HG02571 (cell line): ENCODE data around the gene DYNC1H1.
A peak's percentile ranks its signal among the peaks of the same experiment; 100 is the strongest.

Experiments
- ATAC-seq: cut with Tn5 transposase; IDR thresholded peaks from one replicate; pipeline ENCODE4 v1.9.1; 2021; ENCODE audit warnings: mild to moderate bottlenecking, moderate library complexity; ENCODE audit not compliant: unreplicated experiment

DYNC1H1 gene

DNA sequence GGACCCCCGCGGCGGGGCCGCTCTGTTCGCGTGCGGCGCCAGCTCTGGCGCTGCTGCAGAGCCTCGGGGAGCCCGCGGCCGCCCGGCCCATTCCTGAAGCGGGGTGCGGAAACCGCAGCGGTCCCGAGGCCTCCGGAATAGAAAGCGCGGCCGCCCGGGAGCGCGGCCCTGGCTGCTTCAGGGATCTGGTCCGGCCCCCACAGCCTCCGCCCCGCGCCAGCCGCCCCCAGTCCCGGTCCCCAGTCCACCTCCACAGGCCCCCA is 122.3 kb downstream of the DYNC1H1 start:
- ATAC-seq = no peak

DNA sequence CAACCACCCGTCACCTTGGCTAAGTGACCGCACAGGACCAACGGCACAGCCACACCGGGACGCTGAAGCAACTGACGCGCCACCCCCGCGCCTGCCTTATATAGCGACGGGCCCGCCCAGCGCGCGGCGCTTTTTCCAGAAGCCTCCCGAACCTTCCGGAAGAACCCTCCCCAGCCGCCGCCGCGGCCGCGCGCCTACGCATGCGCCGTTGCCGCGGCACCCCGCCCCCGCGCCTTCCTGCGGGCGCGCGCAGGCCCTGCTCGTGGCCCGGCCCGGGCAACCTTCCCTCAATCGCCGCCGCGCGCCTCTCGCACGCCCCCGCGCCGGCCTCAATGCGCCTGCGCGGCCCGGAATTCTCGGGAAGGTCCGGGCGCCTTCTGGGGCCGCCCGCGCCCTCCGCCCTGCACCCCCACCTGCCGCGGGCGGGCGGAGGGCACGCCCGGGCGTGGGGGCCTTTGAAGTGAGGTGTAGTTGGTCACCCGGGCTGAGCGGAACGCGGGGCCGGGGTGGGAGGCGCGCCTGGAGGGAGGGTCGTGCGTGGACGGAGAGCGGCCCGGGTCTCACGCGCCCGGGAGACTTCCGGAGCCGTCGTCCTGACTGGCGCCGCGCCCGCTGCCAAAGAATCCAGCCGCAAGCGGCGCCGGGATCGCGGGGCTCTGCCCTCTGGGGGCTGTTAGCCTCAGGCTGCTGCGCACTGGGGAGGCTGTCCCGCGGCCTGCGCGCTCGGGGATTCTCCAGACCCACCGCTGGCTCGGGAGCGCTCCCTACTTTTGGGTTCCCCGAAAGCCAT is 122.8 kb downstream of the DYNC1H1 start, which contains the start of gene HSP90AA1:
Gene HSP90AA1, minus strand, starts transcription at position 73 of the 790 bp plus-strand sequence. CDS start 666 bp downstream, outside the sequence.
- peak; percentile 77 for ATAC-seq

DNA sequence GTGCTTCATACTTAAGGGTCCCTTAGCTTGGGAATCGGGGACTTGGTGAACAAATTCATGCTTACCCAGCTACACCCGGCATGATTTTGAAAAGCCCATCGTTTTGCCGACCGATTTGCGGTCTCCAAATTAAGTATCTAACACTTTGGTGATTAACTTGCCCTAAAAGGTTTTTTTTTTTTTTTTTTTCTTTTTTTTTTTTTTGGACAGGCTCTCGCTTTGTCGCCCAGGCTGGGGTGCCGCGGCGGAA is 123.3 kb downstream of the DYNC1H1 start:
- no peak for ATAC-seq

DNA sequence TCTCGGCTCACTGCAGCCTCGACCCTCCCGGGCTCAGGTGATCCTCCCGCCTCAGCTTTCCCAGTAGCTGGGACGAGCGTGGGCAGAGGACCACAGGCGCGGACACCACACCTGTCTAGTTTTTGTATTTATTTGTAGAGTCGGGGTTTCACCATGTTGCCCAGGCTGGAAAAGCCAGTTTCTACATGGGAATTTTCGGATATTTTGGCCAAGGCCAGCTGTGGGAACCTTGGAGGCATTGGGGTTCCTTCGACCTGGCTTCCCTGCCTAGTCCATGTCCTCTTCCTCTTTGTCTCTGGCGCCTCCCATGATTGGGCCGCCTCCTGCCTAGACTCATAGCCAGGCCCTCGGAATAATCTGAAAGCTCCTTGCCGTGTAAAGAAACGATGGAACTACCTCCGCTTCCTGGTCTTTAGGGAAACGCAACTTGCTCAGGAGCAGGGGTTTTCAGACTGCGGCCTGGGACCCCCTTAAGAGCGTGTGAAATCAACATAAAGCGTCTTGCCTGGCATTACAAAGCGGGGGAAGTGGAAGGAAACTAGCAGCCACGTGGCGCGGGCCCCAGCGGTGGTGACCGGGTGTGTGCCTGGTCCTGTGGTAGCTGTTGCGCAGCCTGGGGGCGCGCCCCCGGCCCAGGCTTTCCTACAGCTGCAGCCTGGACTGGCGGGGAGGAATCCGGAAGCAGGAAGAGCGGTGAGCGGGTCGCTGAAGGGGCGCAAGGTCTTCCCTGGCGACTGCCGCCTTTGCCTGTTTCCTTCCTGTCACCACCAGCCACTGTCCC is 123.8 kb downstream of the DYNC1H1 start:
- ATAC-seq = no peak

DNA sequence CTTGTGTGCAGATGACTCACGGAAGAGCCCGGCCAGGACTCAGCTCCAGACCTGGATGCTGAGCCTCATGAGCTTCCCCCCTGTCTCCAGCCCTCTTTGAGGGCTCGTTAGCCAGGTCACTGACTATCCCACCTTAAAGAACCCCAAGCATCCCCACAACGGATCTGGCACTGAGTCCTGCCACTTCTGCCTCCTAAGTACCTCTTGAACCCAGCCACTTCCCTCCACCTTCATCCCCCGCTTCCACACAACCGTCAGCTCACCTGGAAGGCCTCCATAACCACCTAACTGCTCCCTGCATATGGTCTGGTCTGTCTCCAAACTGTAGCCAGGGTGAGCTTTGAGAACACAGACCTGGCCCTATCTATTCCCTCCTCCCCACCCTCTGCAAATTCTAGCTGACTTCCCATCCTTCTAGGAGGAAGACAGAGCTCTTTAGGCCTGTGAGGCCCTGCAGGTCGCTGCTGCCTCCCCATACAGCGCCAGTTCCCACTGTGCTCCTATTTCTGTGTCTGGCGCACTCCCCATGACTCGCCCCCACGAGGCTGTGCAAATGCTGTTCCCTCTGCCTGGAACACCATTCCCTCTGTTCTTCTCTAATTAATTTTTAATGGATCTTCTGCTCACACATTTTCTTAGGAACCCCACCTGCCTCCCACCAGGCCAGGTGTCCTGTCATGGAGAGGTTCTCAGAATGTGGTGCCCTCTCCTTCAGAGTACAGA is 125.4 kb downstream of the DYNC1H1 start:
- ATAC-seq = no peak

DNA sequence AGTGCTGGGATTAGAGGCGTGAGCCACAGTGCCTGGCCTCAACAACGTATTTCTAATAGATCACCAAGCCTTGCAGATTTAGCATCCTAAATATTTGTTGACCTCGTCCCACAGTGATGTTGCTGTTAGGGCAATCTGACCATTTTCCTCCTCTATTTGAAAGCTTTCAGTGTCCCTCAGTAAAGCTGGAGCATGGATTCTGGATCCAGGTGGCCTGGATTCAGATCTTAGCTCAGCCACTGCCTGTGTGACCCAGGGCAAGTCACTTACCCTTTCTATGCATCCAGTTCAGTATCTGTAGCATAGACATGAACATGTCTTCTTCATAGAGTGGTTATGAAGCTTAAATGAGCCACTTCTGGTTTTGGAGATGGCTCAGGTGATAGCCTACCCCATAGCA is 126.3 kb downstream of the DYNC1H1 start:
- ATAC-seq = no peak

DNA sequence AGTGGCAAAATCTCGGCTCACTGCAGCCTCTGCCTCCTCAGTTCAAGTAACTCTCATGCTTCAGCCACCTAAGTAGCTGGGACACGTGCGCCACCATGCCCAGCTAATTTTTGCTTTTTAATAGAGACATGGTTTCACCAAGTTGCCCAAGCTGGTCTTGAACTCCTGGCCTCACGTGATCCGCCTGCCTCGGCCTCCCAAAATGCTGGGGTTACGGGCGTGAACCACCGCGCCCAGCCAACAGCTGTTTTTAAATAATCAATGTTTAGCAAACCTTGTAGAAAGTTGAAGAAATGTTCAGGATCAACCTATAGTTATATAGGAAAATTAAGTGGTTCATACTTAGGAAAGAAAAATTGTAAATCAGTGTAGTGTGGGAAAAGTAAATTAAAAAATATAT is 128.4 kb downstream of the DYNC1H1 start:
- no peak for ATAC-seq

DNA sequence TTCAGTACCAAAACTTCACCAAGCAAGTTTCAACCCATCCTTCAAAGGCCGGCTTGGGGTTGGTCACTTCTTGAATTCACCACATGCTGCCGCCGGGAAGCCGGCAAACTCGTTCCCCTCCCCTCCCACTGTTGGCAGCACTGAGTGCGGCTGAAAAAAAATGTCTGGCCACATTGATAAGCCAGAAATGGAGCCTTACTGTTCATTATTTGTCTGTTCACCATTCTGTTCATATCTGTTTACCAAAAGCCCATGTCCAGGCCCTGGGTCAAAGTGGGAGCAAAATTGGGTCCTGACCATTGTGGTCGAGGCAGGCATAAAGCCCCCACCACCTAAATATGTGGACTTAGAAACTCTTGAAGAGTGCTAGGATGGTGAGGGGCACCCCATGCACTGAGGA is 129.7 kb downstream of the DYNC1H1 start:
- ATAC-seq = no peak

DNA sequence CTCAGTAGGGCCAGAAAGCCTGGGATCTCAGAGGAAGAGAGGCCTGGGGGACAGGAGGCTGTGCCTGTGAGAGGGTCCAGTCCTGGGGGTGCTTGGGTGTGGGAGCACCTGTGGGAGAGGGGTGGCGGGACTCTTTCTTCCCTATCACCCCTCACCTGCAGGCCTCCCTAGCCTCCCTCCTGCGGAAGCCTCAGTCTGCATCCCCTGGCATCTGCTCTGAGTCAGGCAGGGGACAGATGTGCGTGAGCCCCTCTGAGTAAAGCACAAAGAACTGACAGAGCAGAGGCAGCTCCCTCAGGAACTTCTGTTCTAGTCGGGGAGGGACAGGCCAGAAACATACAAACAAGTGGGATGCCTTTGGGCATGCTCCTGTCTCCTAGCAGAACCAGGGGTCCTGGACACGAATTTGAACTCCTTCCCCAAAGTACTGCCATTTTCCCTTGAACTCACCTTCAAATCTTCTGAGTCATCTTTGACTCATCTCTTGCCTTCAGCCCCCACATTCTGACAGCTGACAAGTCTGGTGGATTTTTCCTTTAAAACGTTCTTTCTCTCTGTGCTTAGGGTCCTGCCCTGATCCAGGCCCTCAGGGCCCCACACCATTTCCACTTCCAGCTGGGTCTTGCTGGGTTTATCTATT is 131.0 kb downstream of the DYNC1H1 start:
- no peak for ATAC-seq

DNA sequence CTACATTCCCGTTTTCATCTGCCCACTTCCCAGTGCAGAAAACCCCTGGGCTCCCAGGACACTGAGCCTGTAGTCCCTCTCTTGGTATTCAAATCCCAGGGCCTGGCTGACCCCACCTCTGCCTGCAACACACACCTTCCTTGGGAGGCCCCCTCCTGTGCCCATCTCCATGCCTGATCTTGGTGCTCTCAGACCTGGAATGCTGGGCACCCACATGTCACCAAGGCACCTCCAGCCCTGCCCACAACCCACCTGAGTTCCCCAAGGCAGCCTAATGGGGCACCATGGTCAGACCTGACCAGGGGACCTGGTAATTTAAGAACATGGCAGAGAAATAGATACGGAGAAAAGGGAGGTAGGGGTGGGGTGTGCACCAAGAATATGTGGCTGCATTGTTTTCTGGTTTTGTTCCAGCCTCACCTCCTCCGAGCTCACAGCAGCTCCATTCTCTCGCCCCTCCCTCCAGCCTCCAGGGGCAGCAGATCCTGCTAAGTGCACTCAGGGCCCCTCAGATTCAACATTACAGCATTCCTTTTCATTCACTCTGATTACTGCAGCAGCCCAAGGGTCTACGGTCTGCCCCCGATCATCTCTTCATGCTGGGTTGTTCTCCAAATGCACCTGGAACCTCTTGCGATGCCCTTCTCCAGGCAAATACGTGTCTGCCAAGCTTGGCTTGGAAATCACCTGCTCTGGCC is 131.6 kb downstream of the DYNC1H1 start:
- ATAC-seq = no peak

DNA sequence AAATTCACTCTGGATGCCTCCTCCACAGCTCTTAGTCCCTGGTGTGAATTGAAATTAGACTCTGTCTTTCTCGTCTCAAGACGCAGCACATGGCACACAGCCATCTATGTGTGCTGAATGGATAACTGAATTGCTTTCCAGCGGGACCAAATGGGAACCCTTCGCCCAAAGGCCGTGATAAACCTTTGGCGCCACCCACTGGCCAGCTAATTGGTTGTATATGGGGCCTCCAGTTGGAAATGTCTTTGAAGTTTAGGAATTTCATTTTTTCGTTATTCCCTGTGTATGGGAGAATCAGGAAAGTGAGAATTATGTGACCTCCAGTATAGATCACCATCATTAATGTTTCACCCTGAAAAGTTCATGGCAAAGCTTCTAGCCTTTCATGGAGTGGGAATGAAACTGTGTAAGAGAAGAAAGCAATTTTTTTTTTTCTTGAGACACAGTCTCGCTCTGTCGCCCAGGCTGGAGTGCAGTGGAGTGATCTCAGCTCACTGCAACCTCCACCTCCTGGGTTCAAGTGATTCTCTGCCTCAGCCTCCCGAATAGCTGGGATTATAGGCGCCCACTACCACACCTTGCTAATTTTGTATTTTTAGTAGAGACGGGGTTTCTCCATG is 132.3 kb downstream of the DYNC1H1 start:
- ATAC-seq = no peak

DNA sequence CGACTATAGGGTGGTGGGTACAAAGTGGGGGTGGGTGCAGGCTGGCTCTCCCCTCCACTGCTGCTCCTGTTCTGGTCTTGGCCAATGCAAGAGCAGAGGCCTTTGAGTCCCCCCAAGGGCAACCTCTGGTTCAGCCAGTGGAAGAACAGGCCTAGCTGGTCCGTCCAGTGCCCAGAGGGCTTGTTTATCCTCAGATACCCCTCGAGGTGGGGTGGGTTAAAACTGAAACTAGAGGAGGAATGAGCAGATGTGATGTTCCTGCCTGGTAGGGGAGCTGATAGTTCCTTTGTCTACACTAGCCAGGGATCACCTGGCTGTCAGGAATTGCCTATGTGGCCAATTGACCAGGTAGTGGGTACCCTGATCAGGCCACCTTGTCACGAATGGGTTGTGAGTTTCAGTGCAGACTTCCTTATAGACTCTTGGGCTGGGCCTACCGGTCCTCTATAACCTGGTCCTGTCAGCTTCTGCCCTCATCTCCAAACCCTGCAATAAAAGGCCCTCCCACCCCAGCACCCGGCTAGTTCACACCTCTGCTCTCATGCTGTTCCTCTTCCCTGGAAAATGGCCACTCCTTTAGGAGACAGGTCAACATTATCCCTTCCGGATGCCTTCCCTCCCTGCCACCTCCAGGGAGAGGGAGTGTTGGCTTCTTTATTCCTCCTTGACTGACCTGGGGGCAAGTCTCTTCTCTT is 133.2 kb downstream of the DYNC1H1 start:
- no peak for ATAC-seq

DNA sequence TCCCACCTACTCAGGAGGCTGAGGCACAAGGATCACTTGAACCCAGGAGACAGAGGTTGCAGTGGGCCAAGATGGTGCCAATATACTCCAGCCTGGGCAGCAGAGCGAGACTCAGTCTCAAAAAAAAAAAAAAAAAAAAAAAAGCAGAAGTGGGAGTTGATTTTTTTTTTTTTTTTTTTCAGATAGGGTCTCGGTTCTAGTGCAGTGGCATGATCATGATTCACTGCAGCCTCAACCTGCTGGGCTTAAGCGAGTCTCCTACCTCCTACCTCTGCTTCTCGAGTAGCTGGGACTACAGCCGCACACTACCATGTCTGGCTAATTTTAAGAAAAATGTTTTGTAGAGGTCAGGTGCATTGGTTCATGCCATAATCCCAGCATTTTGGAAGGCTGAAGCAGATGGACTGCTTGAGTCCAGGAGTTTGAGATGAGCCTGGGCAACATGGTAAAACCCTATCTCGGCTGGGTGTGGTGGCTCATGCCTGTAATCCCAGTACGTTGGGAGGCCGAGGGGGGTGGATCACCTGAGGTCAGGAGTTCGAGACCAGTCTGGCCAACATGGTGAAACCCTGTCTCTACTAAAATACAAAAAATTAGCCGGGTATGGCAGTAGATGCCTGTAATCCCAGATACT is 138.8 kb downstream of the DYNC1H1 start:
- no peak for ATAC-seq

DNA sequence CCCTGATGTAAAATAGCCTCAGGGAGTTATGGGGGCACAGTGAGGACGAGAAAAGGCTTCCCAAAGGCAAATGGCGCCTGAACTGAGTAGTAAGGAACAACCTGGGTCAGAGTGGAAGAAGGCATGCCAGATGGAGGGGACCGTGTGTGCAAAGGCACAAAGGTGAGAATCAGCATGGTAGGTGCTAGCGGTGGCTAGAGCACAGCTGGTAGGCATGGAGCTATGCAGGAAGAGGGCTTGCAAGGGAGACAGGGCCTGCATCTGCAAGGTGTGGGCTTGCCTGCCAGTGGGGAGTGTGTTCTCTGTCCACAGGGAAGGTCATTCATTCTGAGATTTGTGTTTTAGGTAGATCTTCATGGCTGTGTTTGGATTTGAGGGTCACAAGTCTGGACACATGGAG is 141.0 kb downstream of the DYNC1H1 start:
- no peak for ATAC-seq
